ELF-1 (cell line): ENCODE measurements around the gene PRKAG2.
"Not testable (repeated sequence)": the region's sequence is repeated elsewhere in the genome, so short reads cannot be mapped to it uniquely, and the experiment has no call there.

Experiments used
- DNase-seq: peaks from one replicate; pipeline ENCODE4 v3.0.0-alpha.2; 2016; ENCODE audit warnings: low read depth, low spot score

PRKAG2 gene

GRCh38 chr7:151789380-151789947 is 87.5 kb downstream of the PRKAG2 start:
- DNase-seq, result no peak

- DNase-seq, result no peak
Observed at GRCh38 chr7:151787348-151787747, 89.6 kb downstream of the PRKAG2 start.

- no peak for DNase-seq
Observed at GRCh38 chr7:151786936-151787335, 90.0 kb downstream of the PRKAG2 start.

- DNase-seq, result no peak
Observed at GRCh38 chr7:151786241-151786640, 90.7 kb downstream of the PRKAG2 start.

GRCh38 chr7:151785681-151785965 is 91.3 kb downstream of the PRKAG2 start:
- DNase-seq, result no peak

- no peak for DNase-seq
Observed at GRCh38 chr7:151784853-151785680, 91.8 kb downstream of the PRKAG2 start.

- no peak for DNase-seq
Observed at GRCh38 chr7:151783958-151784575, 92.8 kb downstream of the PRKAG2 start.

- peak; percentile 80 for DNase-seq
Observed at GRCh38 chr7:151782598-151783448, 94.1 kb downstream of the PRKAG2 start.

- DNase-seq, result not testable (repeated sequence)
Observed at GRCh38 chr7:151782256-151782597, 94.7 kb downstream of the PRKAG2 start.

- DNase-seq, result no peak
Observed at GRCh38 chr7:151781161-151781845, 95.6 kb downstream of the PRKAG2 start.

- no peak for DNase-seq
Observed at GRCh38 chr7:151780631-151781030, 96.3 kb downstream of the PRKAG2 start.

GRCh38 chr7:151779678-151780077 is 97.2 kb downstream of the PRKAG2 start:
- no peak for DNase-seq

GRCh38 chr7:151779255-151779654 is 97.7 kb downstream of the PRKAG2 start:
- DNase-seq, result no peak

GRCh38 chr7:151777908-151778670 is 98.8 kb downstream of the PRKAG2 start:
- DNase-seq, result no peak

- DNase-seq, result no peak
Observed at GRCh38 chr7:151777495-151777880, 99.4 kb downstream of the PRKAG2 start.

GRCh38 chr7:151776876-151777494 is 99.9 kb downstream of the PRKAG2 start:
- no peak for DNase-seq

- no peak for DNase-seq
Observed at GRCh38 chr7:151776446-151776845, 100.5 kb downstream of the PRKAG2 start.

- no peak for DNase-seq
Observed at GRCh38 chr7:151775547-151776443, 101.1 kb downstream of the PRKAG2 start.

- DNase-seq, result no peak
Observed at GRCh38 chr7:151774951-151775350, 102.0 kb downstream of the PRKAG2 start.
